ENCODE measurements around the gene SEH1L.
A peak's percentile ranks its signal among the peaks of the same experiment; 100 is the strongest.

SEH1L gene

DNA sequence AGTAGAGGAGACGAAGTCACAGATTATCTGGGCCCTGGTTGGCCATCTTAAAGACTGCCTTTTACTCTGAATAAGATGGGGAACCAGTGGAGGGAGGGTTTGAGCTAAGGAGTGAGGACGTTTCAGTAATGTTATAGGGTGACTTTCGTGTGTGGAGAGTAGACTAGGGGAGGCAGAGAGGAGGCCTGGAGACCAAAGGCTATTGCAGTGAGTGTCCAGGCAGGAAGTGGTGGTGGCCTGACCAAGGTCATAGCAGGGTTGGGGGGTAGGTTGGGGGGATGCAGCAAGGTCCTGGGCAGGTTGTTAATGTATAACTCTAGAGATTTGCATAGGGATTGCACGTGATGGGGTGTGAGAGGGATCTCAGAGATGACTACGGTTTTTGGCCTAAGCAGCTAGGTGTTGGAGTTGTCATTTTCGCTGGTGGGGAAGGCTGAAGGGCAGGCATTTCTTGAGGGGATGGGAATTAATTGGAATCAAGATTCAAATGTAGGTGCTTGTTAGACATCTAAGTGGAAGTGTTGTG is 48.2 kb downstream of the SEH1L start:
- POLR2A ChIA-PET, result interaction anchor here (0.7 kb wide), 1 partner anchor 18 kb away, joined by 3 read pairs; no protein-coding TSS in a partner anchor

DNA sequence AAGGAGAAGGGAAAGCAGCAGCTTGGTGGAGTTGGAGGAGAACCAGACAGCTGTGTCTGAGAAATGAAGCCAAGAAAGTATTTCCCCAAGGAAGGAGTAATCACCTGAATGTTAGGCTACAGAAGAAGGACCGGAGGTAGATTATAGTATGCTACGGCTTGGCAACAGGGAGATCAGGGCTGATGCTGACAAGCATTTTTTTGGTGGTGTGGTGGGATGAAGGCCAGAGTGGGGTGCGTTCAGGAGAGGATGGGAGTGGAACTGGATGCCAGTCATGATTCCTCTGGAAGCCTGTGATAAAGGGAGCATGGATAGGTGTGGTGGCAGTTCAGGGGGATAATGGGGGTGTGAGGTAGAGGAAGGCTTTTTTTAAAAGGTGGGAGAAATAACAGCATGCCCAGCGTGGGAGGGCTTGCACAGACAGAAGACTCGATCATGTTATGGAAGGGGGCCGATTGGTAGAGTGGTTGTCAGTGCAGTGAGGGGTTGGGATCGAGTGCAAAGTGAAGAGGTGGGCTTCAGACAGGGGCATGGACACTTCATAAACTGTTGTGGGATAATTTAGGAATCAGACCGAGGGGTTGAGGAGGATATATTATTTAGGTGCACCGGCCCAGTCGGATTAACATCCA is 49.0 kb downstream of the SEH1L start:
- ChIA-PET POLR2A (no interaction called here), CTCF (no interaction called here)
- Histone ChIP-seq H3K9me3 (ENCODE audit: control insufficient read depth, insufficient read depth, low read depth, low read length) (no peaks in the 10 kb centered on the region), H3K4me1 (ENCODE audit: control insufficient read depth, insufficient read depth, low read length) (peaks cover 11% of the 10 kb centered on the region; the same call in 1 of the 2 replicates), H3K27ac (ENCODE audit: extremely low read depth, low read depth, low read length) (no peak overlapping the region), H3K4me3 (ENCODE audit: low read depth, low read length) (no peak overlapping the region), H3K36me3 (ENCODE audit: control insufficient read depth in 2 of 2, insufficient read depth in 1 of 2, low read length in 2 of 2) (peaks cover 8 to 18% of the 10 kb centered on the region in 2 experiments; a peak in 2 of 3 replicates)
- TF ChIP-seq EGR2 (tag by site-specific recombination; IDR thresholded peaks at IDR 0.05; ENCODE audit: low read depth) (peak; percentile 40; the same call in 1 of the 2 replicates), ZNF768 (tag by site-specific recombination; IDR thresholded peaks at IDR 0.05) (no peak), BCL11A (tag by site-specific recombination; IDR thresholded peaks at IDR 0.05; ENCODE audit: low read depth) (no peak), ZNF600 (tag by site-specific recombination; IDR thresholded peaks at IDR 0.05) (peak; percentile 52)
- TF ChIP-seq, protein P1, sequence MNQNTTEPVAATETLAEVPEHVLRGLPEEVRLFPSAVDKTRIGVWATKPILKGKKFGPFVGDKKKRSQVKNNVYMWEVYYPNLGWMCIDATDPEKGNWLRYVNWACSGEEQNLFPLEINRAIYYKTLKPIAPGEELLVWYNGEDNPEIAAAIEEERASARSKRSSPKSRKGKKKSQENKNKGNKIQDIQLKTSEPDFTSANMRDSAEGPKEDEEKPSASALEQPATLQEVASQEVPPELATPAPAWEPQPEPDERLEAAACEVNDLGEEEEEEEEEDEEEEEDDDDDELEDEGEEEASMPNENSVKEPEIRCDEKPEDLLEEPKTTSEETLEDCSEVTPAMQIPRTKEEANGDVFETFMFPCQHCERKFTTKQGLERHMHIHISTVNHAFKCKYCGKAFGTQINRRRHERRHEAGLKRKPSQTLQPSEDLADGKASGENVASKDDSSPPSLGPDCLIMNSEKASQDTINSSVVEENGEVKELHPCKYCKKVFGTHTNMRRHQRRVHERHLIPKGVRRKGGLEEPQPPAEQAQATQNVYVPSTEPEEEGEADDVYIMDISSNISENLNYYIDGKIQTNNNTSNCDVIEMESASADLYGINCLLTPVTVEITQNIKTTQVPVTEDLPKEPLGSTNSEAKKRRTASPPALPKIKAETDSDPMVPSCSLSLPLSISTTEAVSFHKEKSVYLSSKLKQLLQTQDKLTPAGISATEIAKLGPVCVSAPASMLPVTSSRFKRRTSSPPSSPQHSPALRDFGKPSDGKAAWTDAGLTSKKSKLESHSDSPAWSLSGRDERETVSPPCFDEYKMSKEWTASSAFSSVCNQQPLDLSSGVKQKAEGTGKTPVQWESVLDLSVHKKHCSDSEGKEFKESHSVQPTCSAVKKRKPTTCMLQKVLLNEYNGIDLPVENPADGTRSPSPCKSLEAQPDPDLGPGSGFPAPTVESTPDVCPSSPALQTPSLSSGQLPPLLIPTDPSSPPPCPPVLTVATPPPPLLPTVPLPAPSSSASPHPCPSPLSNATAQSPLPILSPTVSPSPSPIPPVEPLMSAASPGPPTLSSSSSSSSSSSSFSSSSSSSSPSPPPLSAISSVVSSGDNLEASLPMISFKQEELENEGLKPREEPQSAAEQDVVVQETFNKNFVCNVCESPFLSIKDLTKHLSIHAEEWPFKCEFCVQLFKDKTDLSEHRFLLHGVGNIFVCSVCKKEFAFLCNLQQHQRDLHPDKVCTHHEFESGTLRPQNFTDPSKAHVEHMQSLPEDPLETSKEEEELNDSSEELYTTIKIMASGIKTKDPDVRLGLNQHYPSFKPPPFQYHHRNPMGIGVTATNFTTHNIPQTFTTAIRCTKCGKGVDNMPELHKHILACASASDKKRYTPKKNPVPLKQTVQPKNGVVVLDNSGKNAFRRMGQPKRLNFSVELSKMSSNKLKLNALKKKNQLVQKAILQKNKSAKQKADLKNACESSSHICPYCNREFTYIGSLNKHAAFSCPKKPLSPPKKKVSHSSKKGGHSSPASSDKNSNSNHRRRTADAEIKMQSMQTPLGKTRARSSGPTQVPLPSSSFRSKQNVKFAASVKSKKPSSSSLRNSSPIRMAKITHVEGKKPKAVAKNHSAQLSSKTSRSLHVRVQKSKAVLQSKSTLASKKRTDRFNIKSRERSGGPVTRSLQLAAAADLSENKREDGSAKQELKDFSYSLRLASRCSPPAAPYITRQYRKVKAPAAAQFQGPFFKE (tag by site-specific recombination; IDR thresholded peaks at IDR 0.05; ENCODE audit: borderline replicate concordance), result no peak

More for the DNA sequence above, 48.2 kb downstream of the SEH1L start:
- CTCF ChIA-PET, result interaction anchor here (0.6 kb wide), 1 partner anchor 263 kb away, joined by 3 read pairs; no protein-coding TSS in a partner anchor
- no peak overlapping the region for H3K27ac ChIP-seq (ENCODE audit: extremely low read depth, low read depth, low read length)
- H3K4me3 ChIP-seq (ENCODE audit: low read depth, low read length), result no peak overlapping the region
- no peaks in the 10 kb centered on the region for H3K9me3 ChIP-seq (ENCODE audit: control insufficient read depth, insufficient read depth, low read depth, low read length)
- H3K4me1 ChIP-seq (ENCODE audit: control insufficient read depth, insufficient read depth, low read length), result peaks cover 11% of the 10 kb centered on the region; the same call in 1 of the 2 replicates
- no peak for TF ChIP-seq ZNF707 (tag by site-specific recombination; IDR thresholded peaks at IDR 0.05)
- TF ChIP-seq, protein P2, sequence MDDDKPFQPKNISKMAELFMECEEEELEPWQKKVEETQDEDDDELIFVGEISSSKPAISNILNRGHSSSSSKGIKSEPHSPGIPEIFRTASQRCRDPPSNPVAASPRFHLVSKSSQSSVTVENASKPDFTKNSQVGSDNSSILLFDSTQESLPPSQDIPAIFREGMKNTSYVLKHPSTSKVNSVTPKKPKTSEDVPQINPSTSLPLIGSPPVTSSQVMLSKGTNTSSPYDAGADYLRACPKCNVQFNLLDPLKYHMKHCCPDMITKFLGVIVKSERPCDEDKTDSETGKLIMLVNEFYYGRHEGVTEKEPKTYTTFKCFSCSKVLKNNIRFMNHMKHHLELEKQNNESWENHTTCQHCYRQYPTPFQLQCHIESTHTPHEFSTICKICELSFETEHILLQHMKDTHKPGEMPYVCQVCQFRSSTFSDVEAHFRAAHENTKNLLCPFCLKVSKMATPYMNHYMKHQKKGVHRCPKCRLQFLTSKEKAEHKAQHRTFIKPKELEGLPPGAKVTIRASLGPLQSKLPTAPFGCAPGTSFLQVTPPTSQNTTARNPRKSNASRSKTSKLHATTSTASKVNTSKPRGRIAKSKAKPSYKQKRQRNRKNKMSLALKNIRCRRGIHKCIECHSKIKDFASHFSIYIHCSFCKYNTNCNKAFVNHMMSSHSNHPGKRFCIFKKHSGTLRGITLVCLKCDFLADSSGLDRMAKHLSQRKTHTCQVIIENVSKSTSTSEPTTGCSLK (tag by site-specific recombination; IDR thresholded peaks at IDR 0.05), result no peak
- TF ChIP-seq, protein P1 (tag by site-specific recombination; IDR thresholded peaks at IDR 0.05; ENCODE audit: borderline replicate concordance), result no peak
- TF ChIP-seq ZNF658 (tag by site-specific recombination; IDR thresholded peaks at IDR 0.05), result no peak
- no peak for TF ChIP-seq YY2 (tag by site-specific recombination; IDR thresholded peaks at IDR 0.05)
- TF ChIP-seq, protein P3, sequence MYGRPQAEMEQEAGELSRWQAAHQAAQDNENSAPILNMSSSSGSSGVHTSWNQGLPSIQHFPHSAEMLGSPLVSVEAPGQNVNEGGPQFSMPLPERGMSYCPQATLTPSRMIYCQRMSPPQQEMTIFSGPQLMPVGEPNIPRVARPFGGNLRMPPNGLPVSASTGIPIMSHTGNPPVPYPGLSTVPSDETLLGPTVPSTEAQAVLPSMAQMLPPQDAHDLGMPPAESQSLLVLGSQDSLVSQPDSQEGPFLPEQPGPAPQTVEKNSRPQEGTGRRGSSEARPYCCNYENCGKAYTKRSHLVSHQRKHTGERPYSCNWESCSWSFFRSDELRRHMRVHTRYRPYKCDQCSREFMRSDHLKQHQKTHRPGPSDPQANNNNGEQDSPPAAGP (tag by site-specific recombination; IDR thresholded peaks at IDR 0.05), result no peak
- TF ChIP-seq ZFHX2 (tag by site-specific recombination; conservative IDR thresholded peaks at IDR 0.05), result no peak
- no peak for TF ChIP-seq ZNF274 (IDR thresholded peaks at IDR 0.05; ENCODE audit: low read length)
- TF ChIP-seq ZNF274 (tag by site-specific recombination; IDR thresholded peaks at IDR 0.05; ENCODE audit: borderline replicate concordance), result no peak
- no peak for TF ChIP-seq GLIS1 (tag by site-specific recombination; IDR thresholded peaks at IDR 0.05)
- TF ChIP-seq, protein P4, sequence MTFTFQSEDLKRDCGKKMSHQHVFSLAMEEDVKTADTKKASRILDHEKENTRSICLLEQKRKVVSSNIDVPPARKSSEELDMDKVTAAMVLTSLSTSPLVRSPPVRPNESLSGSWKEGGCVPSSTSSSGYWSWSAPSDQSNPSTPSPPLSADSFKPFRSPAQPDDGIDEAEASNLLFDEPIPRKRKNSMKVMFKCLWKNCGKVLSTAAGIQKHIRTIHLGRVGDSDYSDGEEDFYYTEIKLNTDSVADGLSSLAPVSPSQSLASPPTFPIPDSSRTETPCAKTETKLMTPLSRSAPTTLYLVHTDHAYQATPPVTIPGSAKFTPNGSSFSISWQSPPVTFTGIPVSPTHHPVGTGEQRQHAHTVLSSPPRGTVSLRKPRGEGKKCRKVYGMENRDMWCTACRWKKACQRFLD (tag by site-specific recombination; IDR thresholded peaks at IDR 0.05), result no peak
- no peak for TF ChIP-seq ZNF416 (tag by site-specific recombination; IDR thresholded peaks at IDR 0.05)
- no peak for TF ChIP-seq SP2 (tag by site-specific recombination; IDR thresholded peaks at IDR 0.05)
- peaks cover 5 to 10% of the 10 kb centered on the region in 2 experiments; a peak in 2 of 3 replicates for H3K36me3 ChIP-seq (ENCODE audit: control insufficient read depth in 2 of 2, insufficient read depth in 1 of 2, low read length in 2 of 2)

All from HEK293 (cell line).